SK-N-SH treated with all-trans-retinoic acid at 6 μM for 48 hours (cell line): ENCODE data around the gene ATG12.

ENCODE experiments used
- ARNTL ChIP-seq: fragments of 450-650 bp; formaldehyde crosslinking; IDR thresholded peaks from 2 replicates; pipeline ENCODE4 v1.5.0; 2020; ENCODE audit warnings: low read depth, mild to moderate bottlenecking, moderate library complexity, borderline replicate concordance
- BACH2 ChIP-seq: fragments of 250-450 bp; sonication (Bioruptor Pico); IDR thresholded peaks from 2 replicates; pipeline ENCODE4 v1.9.0; 2021; ENCODE audit warnings: mild to moderate bottlenecking, borderline replicate concordance
- OSR1 ChIP-seq: fragments of 250-450 bp; sonication (Bioruptor Pico); IDR thresholded peaks from 2 replicates; pipeline ENCODE4 v1.8.0; 2022; ENCODE audit warnings: moderate library complexity, mild to moderate bottlenecking, inconsistent platforms
- PPARA ChIP-seq: fragments of 250-450 bp; sonication (Bioruptor Pico); IDR thresholded peaks from 2 replicates; pipeline ENCODE4 v1.5.0; 2020; ENCODE audit warnings: mild to moderate bottlenecking, borderline replicate concordance
- SNAI2 ChIP-seq: fragments of 250-450 bp; sonication (Bioruptor Pico); IDR thresholded peaks from 2 replicates; pipeline ENCODE4 v1.5.0; 2020; ENCODE audit warnings: mild to moderate bottlenecking, moderate library complexity
- TCF4 ChIP-seq: fragments of 250-450 bp; sonication (Bioruptor Pico); IDR thresholded peaks from 2 replicates; pipeline ENCODE4 v1.8.0; 2021; ENCODE audit warnings: mild to moderate bottlenecking, moderate library complexity, borderline replicate concordance
- ZC3H10 ChIP-seq: fragments of 250-450 bp; sonication (Bioruptor Pico); IDR thresholded peaks from 2 replicates; pipeline ENCODE4 v1.5.1; 2021; ENCODE audit warnings: mild to moderate bottlenecking, moderate library complexity
- ZFP3 ChIP-seq: fragments of 250-450 bp; sonication (Bioruptor Pico); IDR thresholded peaks from 2 replicates; pipeline ENCODE4 v1.5.0; 2020; ENCODE audit warnings: mild to moderate bottlenecking, moderate library complexity
- ZFP30 ChIP-seq: fragments of 450-650 bp; formaldehyde crosslinking; IDR thresholded peaks from 2 replicates; pipeline ENCODE4 v1.5.0; 2022; ENCODE audit warnings: mild to moderate bottlenecking, moderate library complexity
- ZNF8 ChIP-seq: fragments of 450-650 bp; formaldehyde crosslinking; IDR thresholded peaks from 2 replicates; pipeline ENCODE4 v1.5.0; 2020; ENCODE audit warnings: mild to moderate bottlenecking, moderate library complexity
- TF ChIP-seq, protein P1 (sequence below): fragments of 250-450 bp; sonication (Bioruptor Pico); IDR thresholded peaks from 2 replicates; pipeline ENCODE4 v1.8.0; 2020; ENCODE audit warnings: mild to moderate bottlenecking, moderate library complexity, borderline replicate concordance
- TF ChIP-seq, protein P2 (sequence below): fragments of 250-450 bp; sonication (Bioruptor Pico); IDR thresholded peaks from 2 replicates; pipeline ENCODE4 v1.5.1; 2021; ENCODE audit warnings: mild to moderate bottlenecking, moderate library complexity
- TF ChIP-seq, protein P3 (sequence below): fragments of 250-450 bp; sonication (Bioruptor Pico); IDR thresholded peaks from 2 replicates; pipeline ENCODE4 v1.5.1; 2020; ENCODE audit warnings: low read depth, mild to moderate bottlenecking, moderate library complexity
- TF ChIP-seq, protein P4 (sequence below): fragments of 250-450 bp; sonication (Bioruptor Pico); IDR thresholded peaks from 2 replicates; pipeline ENCODE4 v1.8.0; 2021; ENCODE audit warnings: low read depth, mild to moderate bottlenecking, moderate library complexity, borderline replicate concordance

DNA sequence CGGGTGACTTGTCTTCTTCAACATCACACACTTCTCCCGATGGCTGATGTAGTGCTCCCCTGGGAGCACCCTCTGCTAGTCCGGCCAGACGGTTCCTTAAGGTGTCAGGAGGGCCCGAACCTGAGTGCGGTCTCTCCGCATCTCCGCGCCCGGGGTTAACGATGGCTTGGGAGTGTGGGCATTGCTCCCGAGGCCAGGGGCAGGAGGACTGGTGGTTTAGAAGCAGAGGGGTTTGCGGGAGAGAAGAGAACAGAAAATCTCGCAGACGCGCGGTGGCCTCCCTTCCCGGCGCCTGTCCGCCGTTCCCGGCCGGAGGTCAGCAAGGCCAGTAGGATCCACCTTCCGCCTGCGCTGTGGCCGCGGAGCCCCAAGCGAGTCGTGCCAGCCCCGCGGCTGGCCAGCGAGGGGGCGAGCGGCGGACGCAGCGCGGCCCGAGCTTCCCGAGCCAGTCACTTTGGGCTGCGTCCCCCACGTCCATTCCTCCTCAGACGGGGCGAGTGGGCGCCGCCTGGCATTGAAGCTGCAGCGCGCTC is 25.6 kb downstream of the ATG12 start:
- TF ChIP-seq, protein P1, sequence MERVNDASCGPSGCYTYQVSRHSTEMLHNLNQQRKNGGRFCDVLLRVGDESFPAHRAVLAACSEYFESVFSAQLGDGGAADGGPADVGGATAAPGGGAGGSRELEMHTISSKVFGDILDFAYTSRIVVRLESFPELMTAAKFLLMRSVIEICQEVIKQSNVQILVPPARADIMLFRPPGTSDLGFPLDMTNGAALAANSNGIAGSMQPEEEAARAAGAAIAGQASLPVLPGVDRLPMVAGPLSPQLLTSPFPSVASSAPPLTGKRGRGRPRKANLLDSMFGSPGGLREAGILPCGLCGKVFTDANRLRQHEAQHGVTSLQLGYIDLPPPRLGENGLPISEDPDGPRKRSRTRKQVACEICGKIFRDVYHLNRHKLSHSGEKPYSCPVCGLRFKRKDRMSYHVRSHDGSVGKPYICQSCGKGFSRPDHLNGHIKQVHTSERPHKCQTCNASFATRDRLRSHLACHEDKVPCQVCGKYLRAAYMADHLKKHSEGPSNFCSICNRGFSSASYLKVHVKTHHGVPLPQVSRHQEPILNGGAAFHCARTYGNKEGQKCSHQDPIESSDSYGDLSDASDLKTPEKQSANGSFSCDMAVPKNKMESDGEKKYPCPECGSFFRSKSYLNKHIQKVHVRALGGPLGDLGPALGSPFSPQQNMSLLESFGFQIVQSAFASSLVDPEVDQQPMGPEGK (CRISPR knock-in tag) = no peak
- TF ChIP-seq, protein P2, sequence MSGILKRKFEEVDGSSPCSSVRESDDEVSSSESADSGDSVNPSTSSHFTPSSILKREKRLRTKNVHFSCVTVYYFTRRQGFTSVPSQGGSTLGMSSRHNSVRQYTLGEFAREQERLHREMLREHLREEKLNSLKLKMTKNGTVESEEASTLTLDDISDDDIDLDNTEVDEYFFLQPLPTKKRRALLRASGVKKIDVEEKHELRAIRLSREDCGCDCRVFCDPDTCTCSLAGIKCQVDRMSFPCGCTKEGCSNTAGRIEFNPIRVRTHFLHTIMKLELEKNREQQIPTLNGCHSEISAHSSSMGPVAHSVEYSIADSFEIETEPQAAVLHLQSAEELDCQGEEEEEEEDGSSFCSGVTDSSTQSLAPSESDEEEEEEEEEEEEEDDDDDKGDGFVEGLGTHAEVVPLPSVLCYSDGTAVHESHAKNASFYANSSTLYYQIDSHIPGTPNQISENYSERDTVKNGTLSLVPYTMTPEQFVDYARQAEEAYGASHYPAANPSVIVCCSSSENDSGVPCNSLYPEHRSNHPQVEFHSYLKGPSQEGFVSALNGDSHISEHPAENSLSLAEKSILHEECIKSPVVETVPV (CRISPR knock-in tag) = no peak
- TF ChIP-seq TCF4 (CRISPR knock-in tag) (no peak), ZFP30 (no peak), ZFP3 (CRISPR knock-in tag) (no peak), OSR1 (CRISPR knock-in tag) (no peak), SNAI2 (no peak), ZC3H10 (no peak), ARNTL (CRISPR knock-in tag) (no peak), PPARA (CRISPR knock-in tag) (no peak), ZNF8 (CRISPR knock-in tag) (no peak), BACH2 (no peak)
- TF ChIP-seq, protein P3, sequence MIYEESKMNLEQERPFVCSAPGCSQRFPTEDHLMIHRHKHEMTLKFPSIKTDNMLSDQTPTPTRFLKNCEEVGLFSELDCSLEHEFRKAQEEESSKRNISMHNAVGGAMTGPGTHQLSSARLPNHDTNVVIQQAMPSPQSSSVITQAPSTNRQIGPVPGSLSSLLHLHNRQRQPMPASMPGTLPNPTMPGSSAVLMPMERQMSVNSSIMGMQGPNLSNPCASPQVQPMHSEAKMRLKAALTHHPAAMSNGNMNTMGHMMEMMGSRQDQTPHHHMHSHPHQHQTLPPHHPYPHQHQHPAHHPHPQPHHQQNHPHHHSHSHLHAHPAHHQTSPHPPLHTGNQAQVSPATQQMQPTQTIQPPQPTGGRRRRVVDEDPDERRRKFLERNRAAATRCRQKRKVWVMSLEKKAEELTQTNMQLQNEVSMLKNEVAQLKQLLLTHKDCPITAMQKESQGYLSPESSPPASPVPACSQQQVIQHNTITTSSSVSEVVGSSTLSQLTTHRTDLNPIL = no peak
- TF ChIP-seq, protein P4, sequence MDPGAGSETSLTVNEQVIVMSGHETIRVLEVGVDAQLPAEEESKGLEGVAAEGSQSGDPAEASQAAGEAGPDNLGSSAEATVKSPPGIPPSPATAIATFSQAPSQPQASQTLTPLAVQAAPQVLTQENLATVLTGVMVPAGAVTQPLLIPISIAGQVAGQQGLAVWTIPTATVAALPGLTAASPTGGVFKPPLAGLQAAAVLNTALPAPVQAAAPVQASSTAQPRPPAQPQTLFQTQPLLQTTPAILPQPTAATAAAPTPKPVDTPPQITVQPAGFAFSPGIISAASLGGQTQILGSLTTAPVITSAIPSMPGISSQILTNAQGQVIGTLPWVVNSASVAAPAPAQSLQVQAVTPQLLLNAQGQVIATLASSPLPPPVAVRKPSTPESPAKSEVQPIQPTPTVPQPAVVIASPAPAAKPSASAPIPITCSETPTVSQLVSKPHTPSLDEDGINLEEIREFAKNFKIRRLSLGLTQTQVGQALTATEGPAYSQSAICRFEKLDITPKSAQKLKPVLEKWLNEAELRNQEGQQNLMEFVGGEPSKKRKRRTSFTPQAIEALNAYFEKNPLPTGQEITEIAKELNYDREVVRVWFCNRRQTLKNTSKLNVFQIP (CRISPR knock-in tag) = no peak
